Body of pancreas (tissue), 4 donors: Measurements from ENCODE around the gene FAM53C.

ENCODE experiments used
- POLR2A ChIP-seq, 3 donors: fragments of 450-650 bp; IDR thresholded peaks; one replicate each; pipeline ENCODE4 v1.6.1; 2016; ENCODE audit warnings: antibody characterized with exemption in 3 of 3, mild to moderate bottlenecking in 2 of 3
- TF ChIP-seq, protein P1 (sequence below), 7 experiments: fragments of 450-650 bp in 4 of 7; fragments of 200-600 bp in 3 of 7; sonication (generic) in 3 of 7; IDR thresholded peaks; one replicate each; pipeline ENCODE4 v1.5.1; 2016 to 2019; ENCODE audit warnings: antibody characterized with exemption in 7 of 7

DNA sequence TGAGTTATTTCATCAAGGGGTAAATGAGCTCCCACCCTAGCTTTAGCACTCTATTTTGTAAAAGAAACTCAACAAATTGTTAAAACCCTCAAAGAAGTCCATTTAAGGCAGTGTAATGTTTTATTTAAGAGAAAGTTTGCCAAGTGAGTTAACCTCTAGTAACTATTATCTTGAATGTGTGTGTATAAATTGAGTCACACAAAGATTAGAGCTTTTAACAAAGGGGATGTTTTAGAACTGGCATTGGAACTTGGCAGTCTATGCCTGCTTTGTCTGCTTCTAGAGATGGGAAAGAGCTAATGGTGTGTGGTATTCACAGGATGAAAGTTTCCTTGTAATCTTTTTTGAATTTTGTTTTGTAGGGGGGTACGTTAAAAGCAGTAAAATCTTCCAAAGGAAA lies 47.6 kb downstream of the FAM53C start:
- TF ChIP-seq, protein P1, sequence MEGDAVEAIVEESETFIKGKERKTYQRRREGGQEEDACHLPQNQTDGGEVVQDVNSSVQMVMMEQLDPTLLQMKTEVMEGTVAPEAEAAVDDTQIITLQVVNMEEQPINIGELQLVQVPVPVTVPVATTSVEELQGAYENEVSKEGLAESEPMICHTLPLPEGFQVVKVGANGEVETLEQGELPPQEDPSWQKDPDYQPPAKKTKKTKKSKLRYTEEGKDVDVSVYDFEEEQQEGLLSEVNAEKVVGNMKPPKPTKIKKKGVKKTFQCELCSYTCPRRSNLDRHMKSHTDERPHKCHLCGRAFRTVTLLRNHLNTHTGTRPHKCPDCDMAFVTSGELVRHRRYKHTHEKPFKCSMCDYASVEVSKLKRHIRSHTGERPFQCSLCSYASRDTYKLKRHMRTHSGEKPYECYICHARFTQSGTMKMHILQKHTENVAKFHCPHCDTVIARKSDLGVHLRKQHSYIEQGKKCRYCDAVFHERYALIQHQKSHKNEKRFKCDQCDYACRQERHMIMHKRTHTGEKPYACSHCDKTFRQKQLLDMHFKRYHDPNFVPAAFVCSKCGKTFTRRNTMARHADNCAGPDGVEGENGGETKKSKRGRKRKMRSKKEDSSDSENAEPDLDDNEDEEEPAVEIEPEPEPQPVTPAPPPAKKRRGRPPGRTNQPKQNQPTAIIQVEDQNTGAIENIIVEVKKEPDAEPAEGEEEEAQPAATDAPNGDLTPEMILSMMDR (IDR thresholded peaks at IDR 0.05), result no peak
- no peak for TF ChIP-seq POLR2A (IDR thresholded peaks at IDR 0.05)
